CD4-positive, alpha-beta T cell (primary cell): ENCODE results near the gene CKLF. TPM values are rescaled to one million over a fixed set of nuclear protein-coding genes. Genes with fewer than 3 reads are reported as not detected.

Source experiments
- ATAC-seq: fragments of 200-7000 bp; cut with Tn5 transposase; one replicate; pipeline ENCODE4 v1.10.0; 2022; ENCODE audit warnings: mild to moderate bottlenecking; ENCODE audit not compliant: poor library complexity
- CTCF ChIA-PET: fragments of 350-600 bp; sonication (Branson Sonifier 250); formaldehyde crosslinking; loops from one replicate; lab custom pipeline; 2021; ENCODE audit warnings: antibody characterized with exemption, inconsistent platforms; lab: Charles Lee
- POLR2A ChIA-PET: fragments of 350-600 bp; sonication (Branson Sonifier 250); formaldehyde crosslinking; loops from one replicate; lab custom pipeline; 2021; ENCODE audit warnings: antibody characterized with exemption, inconsistent platforms; lab: Charles Lee
- DNase-seq, 14 experiments: peaks; one replicate each; pipeline ENCODE4 v3.0.0-alpha.2; 2013 to 2020; ENCODE audit warnings: mixed read lengths in 2 of 14
- H3K27ac ChIP-seq, 2 donors: one replicate each; pipeline versions ENCODE4 v1.5.1 to v1.7.0; 2013; ENCODE audit warnings: low read length in 2 of 2, low read depth in 1 of 2, mild to moderate bottlenecking in 1 of 2
- H3K27me3 ChIP-seq, 2 experiments: 1 replicate in 1 of 2; 2 replicates in 1 of 2; pipeline versions ENCODE4 v1.6.1 to v1.7.0; 2013; ENCODE audit warnings: low read length in 2 of 2, control low read depth in 1 of 2, mild to moderate bottlenecking in 1 of 2, moderate library complexity in 1 of 2; ENCODE audit not compliant: insufficient read depth in 2 of 2, control insufficient read depth in 1 of 2
- H3K36me3 ChIP-seq: one replicate; pipeline ENCODE4 v1.6.1; 2013; ENCODE audit warnings: low read length, control low read depth; ENCODE audit not compliant: insufficient read depth
- H3K4me1 ChIP-seq: one replicate; pipeline ENCODE4 v1.6.1; 2013; ENCODE audit warnings: low read length, control low read depth; ENCODE audit not compliant: insufficient read depth
- H3K4me3 ChIP-seq: one replicate; pipeline ENCODE4 v1.5.1; 2013; ENCODE audit warnings: mild to moderate bottlenecking, low read length, moderate library complexity
- H3K9me3 ChIP-seq, 2 experiments: 1 replicate in 1 of 2; 2 replicates in 1 of 2; pipeline versions ENCODE4 v1.6.1 to v1.7.0; 2013; ENCODE audit warnings: low read length in 2 of 2, mild to moderate bottlenecking in 2 of 2, control low read depth in 1 of 2, moderate library complexity in 1 of 2; ENCODE audit not compliant: control insufficient read depth in 1 of 2, insufficient read depth in 1 of 2
- H3K27ac Mint-ChIP-seq: one replicate; pipeline ENCODE4 v1.8.0; 2020; ENCODE audit warnings: mixed read lengths
- H3K27me3 Mint-ChIP-seq: one replicate; pipeline ENCODE4 v1.8.0; 2021; ENCODE audit warnings: mixed read lengths
- H3K36me3 Mint-ChIP-seq: one replicate; pipeline ENCODE4 v1.8.0; 2021; ENCODE audit warnings: low read depth, mixed read lengths
- H3K4me1 Mint-ChIP-seq: one replicate; pipeline ENCODE4 v1.8.0; 2021; ENCODE audit warnings: low read depth, mixed read lengths
- H3K4me3 Mint-ChIP-seq: one replicate; pipeline ENCODE4 v1.8.0; 2020; ENCODE audit warnings: mild to moderate bottlenecking, mixed read lengths
- H3K9me3 Mint-ChIP-seq: one replicate; pipeline ENCODE4 v1.8.0; 2020; ENCODE audit warnings: mixed read lengths
- intact Hi-C, 2 experiments: fragments of 100-400 bp; cut with DNase I in 1 of 2; cut with micrococcal nuclease in 1 of 2; formaldehyde crosslinking; loops; one replicate each; pipeline versions ENCODE4 v1.15.1 to v1.9.0; 2023 to 2025; cut with DNase I, micrococcal nuclease
- total RNA-seq, 174 experiments: library from RNA in 2 of 174; stranded (reverse) in 2 of 174; gene quantifications; one replicate each; pipeline ENCODE4 v1.2.3 and lab custom pipeline; 2021 to 2026
- TF ChIP-seq, protein P1 (sequence below): fragments of 200-600 bp; IDR thresholded peaks from one replicate; pipeline ENCODE4 v1.8.0; 2022; ENCODE audit warnings: antibody characterized with exemption, mild to moderate bottlenecking

The CKLF gene
- total RNA-seq, 2 experiments from 2014 or later, result 10.6 to 14.1 TPM

DNA sequence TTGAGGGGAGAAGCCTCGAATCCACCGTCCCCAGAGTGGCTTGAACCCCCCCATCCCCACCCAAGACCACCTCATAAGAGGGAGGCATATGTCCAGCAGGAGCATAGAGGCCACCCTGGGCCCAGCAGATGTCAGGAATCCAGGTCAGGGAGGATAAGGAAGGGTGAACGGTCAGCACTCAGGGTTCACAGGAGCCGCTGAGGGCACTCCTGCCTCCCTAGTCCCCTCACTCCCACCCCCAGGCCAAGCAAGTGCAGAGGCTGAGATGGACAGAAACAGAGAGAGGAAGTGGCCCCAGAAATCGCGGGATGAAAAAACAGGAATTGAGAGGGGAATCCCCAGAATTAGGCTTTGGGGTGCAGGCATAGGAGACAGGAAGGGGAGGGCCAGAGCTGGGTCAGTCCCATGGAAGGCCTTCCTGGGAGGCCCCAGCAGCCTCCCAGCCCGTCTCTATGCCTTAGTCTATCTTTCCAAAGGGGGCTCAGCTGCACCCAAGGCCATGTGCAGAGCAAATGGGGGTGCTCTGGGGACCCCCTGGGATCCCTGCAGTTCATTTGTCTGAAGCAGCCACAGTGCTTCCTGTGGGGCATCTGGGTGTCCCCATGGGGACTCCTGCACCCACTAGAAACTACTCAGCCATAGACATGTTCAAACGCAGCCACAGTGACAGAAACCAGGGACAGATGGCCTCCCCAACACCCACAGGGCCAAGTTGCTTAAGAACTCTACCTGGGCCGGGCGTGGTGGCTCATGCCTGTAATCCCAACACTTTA is 53.8 kb downstream of the CKLF start:
- TF ChIP-seq, protein P1, sequence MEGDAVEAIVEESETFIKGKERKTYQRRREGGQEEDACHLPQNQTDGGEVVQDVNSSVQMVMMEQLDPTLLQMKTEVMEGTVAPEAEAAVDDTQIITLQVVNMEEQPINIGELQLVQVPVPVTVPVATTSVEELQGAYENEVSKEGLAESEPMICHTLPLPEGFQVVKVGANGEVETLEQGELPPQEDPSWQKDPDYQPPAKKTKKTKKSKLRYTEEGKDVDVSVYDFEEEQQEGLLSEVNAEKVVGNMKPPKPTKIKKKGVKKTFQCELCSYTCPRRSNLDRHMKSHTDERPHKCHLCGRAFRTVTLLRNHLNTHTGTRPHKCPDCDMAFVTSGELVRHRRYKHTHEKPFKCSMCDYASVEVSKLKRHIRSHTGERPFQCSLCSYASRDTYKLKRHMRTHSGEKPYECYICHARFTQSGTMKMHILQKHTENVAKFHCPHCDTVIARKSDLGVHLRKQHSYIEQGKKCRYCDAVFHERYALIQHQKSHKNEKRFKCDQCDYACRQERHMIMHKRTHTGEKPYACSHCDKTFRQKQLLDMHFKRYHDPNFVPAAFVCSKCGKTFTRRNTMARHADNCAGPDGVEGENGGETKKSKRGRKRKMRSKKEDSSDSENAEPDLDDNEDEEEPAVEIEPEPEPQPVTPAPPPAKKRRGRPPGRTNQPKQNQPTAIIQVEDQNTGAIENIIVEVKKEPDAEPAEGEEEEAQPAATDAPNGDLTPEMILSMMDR, result no peak
- ATAC-seq (no peak), DNase-seq (peak in 3 of 14 experiments; percentile 35 to 46 (median 45))
- Mint-ChIP-seq H3K4me1 (peaks cover 46% of the 10 kb centered on the region), H3K36me3 (peaks cover 35% of the 10 kb centered on the region), H3K27ac (peak overlapping the region; percentile 83), H3K9me3 (no peaks in the 10 kb centered on the region), H3K27me3 (no peaks in the 10 kb centered on the region), H3K4me3 (peak overlapping the region; percentile 89)
- H3K36me3 ChIP-seq, result peaks cover 25% of the 10 kb centered on the region
- intact Hi-C loops, result loop anchor here (2.0 to 5.0 kb wide), 4 partner anchors 15 to 199 kb away; partner anchors contain the start of gene DYNC1LI2 (in 1 of the 2)
- H3K27ac ChIP-seq, result peak overlapping the region; percentile 50 to 65
- ChIA-PET POLR2A (interaction anchor here (0.6 to 2.9 kb wide), 2 partner anchors 16 to 53 kb away, joined by 4 to 10 read pairs; no protein-coding TSS in a partner anchor), CTCF (interaction anchor here (2.5 to 2.9 kb wide), 2 partner anchors 17 to 199 kb away, joined by 12 to 15 read pairs; no protein-coding TSS in a partner anchor)
- H3K9me3 ChIP-seq, result peaks cover 4 to 9% of the 10 kb centered on the region in 2 experiments
- peaks cover 52% of the 10 kb centered on the region for H3K4me1 ChIP-seq
- H3K27me3 ChIP-seq, result no peaks in the 10 kb centered on the region
- H3K4me3 ChIP-seq, result peak overlapping the region; percentile 86

GRCh38 chr16:66608241-66609138 is 56.1 kb downstream of the CKLF start:
- TF ChIP-seq, protein P1, result peak; percentile 87
- Mint-ChIP-seq H3K9me3 (no peaks in the 10 kb centered on the region), H3K27me3 (no peaks in the 10 kb centered on the region), H3K27ac (peak overlapping the region; percentile 83), H3K4me3 (peak overlapping the region; percentile 47), H3K4me1 (peaks cover 39% of the 10 kb centered on the region), H3K36me3 (peaks cover 57% of the 10 kb centered on the region)
- ChIA-PET POLR2A (interaction anchor here (0.9 to 2.9 kb wide), 7 partner anchors 19 to 221 kb away, joined by 3 to 10 read pairs (median 5); partner anchors contain the start of genes CKLF and CMTM2), CTCF (interaction anchor here (0.6 to 2.9 kb wide), 29 partner anchors 9 to 204 kb away, joined by 3 to 29 read pairs (median 4); partner anchors contain the start of genes CKLF, CMTM2 and DYNC1LI2)
- H3K27me3 ChIP-seq, result no peaks in the 10 kb centered on the region
- DNase-seq, result peak; percentile 71 to 91 (median 80)
- no peak overlapping the region for H3K4me3 ChIP-seq
- intact Hi-C loops, result loop anchor here (1.0 to 5.0 kb wide), 6 partner anchors 44 to 260 kb away; partner anchors contain the start of gene DYNC1LI2 (in 1 of the 2)
- peaks cover 48% of the 10 kb centered on the region for H3K36me3 ChIP-seq
- peak; percentile 34 for ATAC-seq
- H3K9me3 ChIP-seq, result no peaks in the 10 kb centered on the region
- H3K4me1 ChIP-seq, result peaks cover 46% of the 10 kb centered on the region
- H3K27ac ChIP-seq, result no peak overlapping the region

DNA sequence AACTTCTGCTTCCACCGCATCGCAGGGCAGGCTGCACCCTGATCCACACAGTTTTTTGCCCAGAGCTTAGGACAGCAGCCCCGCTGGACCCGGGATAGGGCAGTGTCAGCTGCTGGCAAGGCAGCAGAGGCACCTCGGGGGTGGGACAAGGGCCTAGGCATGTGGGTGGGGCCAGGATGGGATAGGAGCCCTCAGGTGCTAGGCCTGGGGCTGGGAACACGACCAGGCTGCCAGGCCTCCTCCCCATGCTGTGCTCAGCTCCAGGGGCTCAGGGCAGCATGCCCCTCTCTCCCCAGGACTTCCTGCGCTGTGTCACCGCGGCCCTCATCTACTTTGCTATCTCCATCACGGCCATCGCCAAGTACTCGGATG is 56.7 kb downstream of the CKLF start:
- no peaks in the 10 kb centered on the region for H3K27me3 Mint-ChIP-seq
- Histone ChIP-seq H3K27ac (no peak overlapping the region), H3K27me3 (no peaks in the 10 kb centered on the region), H3K9me3 (no peaks in the 10 kb centered on the region), H3K36me3 (peaks cover 50% of the 10 kb centered on the region), H3K4me3 (no peak overlapping the region), H3K4me1 (peaks cover 40% of the 10 kb centered on the region)
- intact Hi-C loops, result loop anchor here (2.0 to 5.0 kb wide), 4 partner anchors 43 to 260 kb away; partner anchors contain the start of gene DYNC1LI2 (in 1 of the 2)
- H3K9me3 Mint-ChIP-seq, result no peaks in the 10 kb centered on the region
- ChIA-PET POLR2A (interaction anchor here (0.9 to 2.9 kb wide), 6 partner anchors 19 to 199 kb away, joined by 3 to 10 read pairs (median 6); partner anchors contain the start of genes CKLF and CMTM2), CTCF (interaction anchor here (0.6 to 2.9 kb wide), 29 partner anchors 9 to 205 kb away, joined by 3 to 29 read pairs (median 4); partner anchors contain the start of genes CKLF, CMTM2 and DYNC1LI2)
- H3K4me1 Mint-ChIP-seq, result peaks cover 33% of the 10 kb centered on the region
- H3K27ac Mint-ChIP-seq, result no peak overlapping the region
- peaks cover 52% of the 10 kb centered on the region for H3K36me3 Mint-ChIP-seq
- TF ChIP-seq, protein P1, result no peak
- H3K4me3 Mint-ChIP-seq, result no peak overlapping the region
- DNase-seq (peak in 1 of 14 experiments; percentile 33), ATAC-seq (no peak)
